NCI-H226 (cell line): ENCODE data around the gene STH.

ENCODE experiments used
- DNase-seq: peaks from one replicate; pipeline ENCODE4 v3.0.0-alpha.2; 2015

Gene STH

DNA sequence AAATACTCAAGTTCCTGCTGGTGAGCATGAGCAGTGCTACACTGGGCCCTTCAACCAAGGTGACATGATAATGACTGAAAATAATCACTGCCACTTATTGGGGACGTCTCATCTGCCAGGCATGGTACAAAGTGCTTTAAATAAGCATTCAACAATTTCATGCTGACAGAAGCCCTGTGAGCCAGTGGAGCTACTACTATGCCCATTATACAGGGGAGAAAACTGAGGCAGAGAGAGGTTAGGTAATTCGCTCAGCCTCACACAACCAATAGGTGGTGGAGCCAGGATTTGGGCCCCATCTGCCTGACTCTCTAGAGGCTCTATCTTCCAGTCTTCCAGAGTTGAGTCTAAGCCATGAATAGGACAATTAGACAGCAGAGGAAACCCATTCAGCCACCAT is 30.3 kb upstream of the STH start:
- no peak for DNase-seq

DNA sequence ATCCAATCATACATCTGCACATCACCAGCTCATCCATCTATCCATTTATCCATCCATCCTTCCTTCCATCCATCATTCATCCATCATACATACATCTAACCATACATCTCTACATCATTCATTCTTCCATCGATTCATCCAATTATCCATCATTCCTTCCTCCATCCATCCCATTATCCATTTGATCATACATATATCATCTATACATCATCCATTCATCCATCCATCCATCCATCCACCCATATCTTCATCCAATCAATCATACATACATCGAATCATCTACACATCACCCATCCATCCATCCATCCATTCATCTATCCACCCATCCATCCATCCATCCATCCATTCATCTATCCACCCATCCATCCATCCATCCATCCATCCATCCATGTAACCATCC is 29.3 kb upstream of the STH start:
- no peak for DNase-seq

DNA sequence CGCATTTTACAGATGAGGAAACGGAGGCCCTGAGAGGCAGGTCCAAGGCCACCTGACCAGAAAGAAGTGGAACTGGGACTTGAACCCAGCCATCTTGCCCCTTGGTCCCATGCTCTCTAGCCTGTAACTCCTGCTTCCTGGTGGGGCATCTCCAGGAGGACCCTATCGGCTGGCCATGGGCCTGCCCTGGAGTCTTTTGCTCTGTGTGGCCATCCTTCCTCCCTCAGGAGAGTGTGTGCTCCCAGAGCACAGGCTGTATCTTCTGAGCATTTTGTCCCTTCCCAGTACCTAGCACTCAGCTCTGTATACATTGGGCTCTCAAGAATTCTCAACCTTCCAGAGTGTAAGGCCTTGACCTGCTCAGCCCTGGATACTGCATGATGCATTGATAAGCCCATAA is 28.4 kb upstream of the STH start:
- DNase-seq, result no peak

DNA sequence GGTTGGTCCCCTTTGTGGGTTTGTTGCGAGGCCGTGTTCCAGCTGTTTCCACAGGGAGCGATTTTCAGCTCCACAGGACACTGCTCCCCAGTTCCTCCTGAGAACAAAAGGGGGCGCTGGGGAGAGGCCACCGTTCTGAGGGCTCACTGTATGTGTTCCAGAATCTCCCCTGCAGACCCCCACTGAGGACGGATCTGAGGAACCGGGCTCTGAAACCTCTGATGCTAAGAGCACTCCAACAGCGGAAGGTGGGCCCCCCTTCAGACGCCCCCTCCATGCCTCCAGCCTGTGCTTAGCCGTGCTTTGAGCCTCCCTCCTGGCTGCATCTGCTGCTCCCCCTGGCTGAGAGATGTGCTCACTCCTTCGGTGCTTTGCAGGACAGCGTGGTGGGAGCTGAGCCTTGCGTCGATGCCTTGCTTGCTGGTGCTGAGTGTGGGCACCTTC is 27.3 kb upstream of the STH start:
- DNase-seq, result no peak

DNA sequence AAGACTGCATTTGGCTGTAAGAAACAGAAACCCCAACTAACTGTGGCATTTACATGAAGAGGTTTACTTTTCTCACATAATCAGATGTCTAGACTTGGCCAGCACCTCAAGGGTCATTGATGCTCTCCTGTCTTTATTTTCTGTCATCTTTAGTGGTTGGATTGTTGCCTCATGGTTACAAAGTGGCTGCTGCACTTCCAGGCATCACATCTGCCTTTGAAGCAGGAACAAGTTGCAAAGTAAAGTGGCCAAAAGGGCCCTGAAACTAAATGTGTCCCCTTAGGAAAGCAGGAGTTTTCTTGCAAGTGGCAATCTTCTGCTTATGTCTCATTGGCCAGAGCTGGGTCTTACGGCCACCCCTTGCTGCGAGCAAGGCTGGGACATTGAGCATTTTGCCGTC is 26.5 kb upstream of the STH start:
- no peak for DNase-seq

DNA sequence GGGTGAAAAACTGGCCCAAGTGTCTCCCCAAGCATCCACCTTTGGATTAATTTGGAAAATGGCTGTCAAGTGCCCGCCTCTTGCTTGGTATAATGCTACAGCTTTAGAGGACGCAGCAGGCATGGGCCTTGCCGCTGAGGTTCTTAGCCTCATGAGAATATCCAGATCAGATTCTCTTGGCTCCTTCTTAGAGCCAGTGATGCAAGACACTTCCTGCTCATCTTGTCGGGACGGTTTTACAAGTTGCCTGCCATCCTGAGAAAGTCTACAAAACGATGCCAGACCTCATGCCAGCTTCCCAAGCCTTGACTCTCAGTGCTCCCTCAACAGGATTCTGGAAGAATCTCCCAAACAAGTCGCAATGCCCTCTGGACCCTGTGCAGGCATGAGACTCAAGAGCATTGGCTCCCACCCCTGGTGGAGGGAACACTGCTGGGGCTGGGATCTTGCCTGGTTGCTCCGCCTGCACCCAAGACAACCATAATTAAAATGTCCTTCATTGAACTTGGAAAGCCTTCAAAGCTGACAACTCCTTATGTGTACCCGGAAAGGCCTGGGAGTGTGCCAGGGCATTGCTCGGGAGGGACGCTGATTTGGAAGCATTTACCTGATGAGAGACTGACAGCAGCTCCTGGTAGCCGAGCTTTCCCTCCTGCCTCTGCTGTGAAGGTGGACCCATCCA is 25.8 kb upstream of the STH start:
- DNase-seq, result no peak

DNA sequence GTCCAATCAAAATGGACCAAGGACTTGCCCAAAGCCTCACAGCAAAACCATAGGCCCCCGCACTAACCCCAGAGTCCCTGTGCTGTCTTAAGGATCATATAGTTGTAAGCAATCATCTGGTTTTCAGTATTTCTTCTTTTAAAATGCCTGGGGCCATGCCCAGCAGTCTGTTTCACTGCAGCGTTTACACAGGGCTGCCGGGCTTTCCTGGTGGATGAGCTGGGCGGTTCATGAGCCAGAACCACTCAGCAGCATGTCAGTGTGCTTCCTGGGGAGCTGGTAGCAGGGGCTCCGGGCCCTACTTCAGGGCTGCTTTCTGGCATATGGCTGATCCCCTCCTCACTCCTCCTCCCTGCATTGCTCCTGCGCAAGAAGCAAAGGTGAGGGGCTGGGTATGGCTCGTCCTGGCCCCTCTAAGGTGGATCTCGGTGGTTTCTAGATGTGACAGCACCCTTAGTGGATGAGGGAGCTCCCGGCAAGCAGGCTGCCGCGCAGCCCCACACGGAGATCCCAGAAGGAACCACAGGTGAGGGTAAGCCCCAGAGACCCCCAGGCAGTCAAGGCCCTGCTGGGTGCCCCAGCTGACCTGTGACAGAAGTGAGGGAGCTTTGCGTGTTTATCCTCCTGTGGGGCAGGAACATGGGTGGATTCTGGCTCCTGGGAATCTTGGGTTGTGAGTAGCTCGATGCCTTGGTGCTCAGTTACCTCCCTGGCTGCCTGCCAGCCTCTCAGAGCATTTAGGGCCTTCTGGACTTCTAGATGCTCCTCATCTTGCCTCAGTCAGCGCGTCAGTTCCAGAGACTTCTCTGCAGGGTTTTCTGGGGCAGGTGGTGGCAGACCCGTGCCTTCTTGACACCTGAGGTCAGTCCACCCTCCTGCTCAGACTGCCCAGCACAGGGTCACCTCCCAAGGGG is 24.8 kb upstream of the STH start:
- DNase-seq, result no peak

DNA sequence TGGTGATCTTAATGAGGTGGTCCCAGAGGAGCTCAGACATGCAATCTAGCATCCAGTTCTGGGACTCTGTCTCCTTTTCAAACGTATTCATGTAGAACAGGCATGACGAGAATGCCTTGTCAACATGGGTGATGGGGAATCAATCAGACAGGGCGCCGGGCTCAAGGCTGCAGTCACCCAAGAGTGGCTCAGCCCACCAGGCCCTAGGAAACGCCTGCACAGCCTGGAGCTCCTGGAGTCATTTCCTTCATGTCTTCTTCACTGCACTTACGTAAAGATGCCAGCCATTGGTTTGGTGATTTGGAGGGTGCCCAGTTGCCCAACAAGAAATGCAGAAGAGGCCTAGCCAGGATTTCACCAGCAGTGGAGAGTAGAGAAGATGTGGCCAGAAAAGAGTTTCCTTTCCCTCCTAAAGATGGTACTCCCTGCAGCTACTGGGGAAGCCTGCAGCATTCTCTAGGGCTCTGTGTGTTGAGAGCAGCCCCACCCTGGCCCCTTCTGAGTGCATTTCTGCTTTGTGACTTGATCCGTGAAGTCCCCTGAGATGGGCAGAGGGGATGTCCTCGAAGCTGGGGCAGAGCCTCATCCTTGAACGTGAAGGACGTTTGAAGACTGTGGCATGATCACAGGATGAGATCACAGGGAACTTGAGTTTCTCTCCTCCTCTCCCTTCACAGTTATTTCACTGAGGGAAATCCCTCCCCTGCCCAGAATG is 24.0 kb upstream of the STH start:
- no peak for DNase-seq

DNA sequence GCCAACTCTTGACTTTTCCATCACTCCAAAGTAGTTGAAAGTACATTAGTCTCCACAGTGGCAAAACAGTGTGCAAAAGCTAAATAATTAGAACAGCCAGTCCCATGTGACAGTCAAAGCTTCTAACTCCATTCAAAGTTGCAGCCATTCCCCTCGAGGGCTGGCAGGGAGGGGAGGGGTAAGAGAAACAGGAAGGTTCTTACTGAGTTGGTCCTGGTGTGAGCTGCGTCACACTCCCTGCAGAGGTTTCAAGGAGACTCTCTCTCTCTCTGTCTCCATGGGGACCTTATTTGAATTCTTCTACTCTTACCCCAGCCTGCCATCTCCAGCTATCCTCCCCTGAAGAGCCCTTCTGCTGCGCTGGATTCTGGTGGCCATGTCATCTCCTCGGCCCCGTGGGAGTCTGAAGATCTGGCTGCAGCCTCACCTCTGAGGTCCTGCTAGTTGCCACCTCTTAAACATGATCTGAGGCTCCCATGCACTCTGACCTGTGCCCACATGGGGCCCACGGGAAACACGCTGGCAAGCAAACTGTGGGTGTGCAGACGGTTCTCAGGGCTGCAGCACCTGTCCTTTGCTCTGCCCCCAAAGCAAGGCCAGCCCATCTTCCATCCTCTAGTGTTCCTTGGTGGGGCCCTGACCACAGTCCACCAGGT is 23.3 kb upstream of the STH start:
- no peak for DNase-seq

DNA sequence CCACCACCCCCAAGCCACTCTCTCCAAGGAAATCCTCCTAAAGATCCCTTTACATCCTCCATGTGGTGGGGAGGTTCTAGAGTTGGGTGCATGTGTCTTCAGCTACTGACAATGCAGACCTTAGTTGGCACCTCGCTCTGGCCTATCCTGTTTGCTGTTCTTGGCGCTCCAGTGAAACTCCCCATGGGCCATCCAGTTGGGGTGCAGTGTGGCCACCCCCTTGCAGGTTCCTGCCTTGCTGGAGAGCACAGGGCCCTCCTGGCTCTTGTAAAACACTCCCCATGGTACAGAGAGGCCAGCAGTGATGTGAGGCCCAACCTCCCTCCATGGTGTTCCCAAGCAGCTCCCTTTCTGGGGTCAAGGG is 22.7 kb upstream of the STH start:
- DNase-seq, result no peak

DNA sequence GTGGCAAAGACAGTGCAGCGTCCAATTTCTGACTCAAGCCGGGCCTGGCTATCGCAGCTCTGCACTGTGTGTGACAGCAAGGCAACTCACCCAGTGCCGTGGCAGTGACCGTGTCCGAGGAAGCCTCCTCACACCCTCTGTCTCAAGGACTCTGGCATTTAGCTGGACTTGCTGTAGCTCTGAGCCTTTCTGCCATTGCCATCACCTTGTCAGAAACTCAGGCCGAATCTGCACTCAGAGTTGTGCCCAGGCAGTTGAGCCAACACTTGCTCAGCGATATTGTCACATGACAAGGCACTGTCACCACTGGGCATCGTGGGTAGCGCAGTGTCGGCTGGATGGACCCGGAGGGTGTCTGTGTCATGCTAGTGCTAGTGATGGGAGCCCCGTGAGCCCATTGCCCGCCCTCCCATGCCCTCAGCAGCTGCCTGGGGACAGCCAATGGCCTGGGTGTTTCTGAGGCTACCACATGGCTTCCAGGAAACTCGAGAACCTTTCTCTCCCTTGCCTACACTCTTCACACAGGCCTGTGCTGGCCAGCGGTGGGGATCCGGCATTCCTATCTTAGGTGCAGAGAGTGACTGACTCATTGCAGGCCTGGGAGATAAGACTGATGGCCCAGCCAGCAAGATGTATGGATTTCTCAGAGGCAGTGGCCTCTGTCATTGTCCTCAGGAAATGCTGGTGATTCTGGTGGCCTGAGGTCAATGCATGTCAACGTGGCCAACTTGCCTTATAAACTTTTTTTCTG is 22.1 kb upstream of the STH start:
- DNase-seq, result peak; percentile 58

DNA sequence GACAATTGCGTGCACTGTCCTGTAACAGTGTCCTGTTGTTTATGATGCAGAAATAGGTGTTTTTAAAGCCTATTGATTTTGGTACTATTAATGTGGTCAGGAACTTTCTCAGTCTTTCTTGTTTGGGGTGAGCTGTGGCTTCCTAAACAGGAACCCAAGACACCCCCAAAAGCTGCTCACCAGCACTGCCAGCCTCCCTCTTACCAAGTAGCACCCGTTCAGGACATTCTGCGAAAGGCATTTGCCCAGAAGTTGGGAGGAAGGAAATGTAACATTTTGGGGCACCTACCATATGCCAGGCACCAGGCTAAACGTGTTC is 21.6 kb upstream of the STH start:
- no peak for DNase-seq

DNA sequence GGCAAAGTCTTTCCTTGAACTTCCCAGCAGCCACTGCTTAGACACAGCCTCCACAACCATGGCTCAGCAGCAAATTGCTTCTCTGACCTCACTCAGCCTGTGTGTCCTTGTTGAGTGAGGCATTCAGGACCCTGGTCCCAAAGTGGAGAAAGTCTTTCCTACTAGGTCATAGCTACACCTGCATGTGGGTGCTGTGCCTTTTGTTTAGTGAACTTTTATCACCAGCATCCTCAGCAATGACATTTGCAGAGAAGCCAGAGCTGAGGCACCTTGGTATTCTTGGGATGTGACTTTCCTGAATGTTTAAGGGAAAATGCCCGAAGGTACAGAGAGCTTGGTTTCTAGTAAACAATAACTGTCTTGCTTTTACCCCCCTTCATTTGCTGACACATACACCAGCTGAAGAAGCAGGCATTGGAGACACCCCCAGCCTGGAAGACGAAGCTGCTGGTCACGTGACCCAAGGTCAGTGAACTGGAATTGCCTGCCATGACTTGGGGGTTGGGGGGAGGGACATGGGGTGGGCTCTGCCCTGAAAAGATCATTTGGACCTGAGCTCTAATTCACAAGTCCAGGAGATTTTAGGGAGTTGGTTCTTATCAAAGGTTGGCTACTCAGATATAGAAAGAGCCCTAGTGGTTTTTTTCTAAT is 20.9 kb upstream of the STH start:
- DNase-seq, result no peak

DNA sequence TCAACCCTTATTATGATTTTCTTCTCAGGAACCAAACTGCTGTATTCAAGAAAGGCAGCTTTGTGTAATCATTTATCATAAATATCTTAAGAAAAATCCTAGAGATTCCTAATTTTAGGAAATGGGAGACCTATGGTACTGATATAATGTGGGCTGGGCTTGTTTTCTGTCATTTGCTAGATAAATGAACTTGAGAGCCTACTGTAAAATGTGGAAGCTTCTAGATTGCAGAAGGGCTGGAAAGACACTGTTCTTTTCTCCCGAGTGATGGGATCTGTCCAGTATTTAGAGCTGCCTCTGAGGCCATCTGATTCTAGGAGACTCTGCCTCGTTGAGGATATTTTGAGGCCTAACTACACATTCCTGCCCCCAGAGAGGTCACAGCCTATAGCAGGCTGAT is 19.9 kb upstream of the STH start:
- no peak for DNase-seq

DNA sequence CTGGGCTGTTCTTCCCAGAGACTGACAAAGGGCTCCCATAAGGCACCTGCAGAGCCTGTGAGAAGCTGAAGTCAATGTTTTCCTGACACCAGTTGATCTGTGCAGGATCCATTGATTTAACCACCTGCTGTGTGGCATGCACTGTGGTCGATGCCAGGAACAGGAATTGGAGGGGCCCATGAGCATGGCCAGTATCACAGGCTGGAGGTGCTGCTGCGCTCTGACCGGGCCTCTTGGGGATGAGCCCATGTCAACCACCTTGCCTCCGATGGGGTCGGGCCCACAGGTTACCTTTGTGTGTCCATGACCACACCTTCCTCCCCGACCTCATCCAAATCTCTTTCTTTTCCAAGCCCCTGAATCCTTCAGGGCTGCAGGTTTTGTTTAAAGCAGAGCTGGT is 18.2 kb upstream of the STH start:
- DNase-seq, result no peak

DNA sequence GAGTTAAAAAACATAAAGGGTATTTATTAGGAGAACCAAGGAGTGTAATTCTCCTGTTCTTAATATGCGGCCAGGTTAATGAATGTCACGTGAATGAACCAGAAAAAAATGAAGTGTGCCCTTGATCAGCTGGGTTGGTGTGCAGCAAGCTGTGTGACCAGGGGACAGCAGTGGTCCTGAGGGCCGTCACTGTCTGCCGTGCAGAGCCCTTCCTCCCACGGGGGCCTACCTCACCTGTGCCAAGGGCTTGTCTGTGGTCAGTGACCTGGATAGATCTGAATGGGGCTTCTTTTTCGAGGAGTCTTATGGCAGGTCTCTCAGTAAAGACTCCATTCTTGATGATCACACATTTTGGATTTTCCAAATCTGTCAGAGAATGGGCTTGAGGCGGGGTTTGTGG is 17.7 kb upstream of the STH start:
- no peak for DNase-seq

DNA sequence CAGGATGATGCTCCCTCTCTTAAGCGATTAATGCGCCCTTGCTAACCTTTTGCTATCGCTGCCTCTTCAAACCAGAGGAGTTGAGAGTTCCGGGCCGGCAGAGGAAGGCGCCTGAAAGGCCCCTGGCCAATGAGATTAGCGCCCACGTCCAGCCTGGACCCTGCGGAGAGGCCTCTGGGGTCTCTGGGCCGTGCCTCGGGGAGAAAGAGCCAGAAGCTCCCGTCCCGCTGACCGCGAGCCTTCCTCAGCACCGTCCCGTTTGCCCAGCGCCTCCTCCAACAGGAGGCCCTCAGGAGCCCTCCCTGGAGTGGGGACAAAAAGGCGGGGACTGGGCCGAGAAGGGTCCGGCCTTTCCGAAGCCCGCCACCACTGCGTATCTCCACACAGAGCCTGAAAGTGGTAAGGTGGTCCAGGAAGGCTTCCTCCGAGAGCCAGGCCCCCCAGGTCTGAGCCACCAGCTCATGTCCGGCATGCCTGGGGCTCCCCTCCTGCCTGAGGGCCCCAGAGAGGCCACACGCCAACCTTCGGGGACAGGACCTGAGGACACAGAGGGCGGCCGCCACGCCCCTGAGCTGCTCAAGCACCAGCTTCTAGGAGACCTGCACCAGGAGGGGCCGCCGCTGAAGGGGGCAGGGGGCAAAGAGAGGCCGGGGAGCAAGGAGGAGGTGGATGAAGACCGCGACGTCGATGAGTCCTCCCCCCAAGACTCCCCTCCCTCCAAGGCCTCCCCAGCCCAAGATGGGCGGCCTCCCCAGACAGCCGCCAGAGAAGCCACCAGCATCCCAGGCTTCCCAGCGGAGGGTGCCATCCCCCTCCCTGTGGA is 16.0 kb upstream of the STH start:
- DNase-seq, result no peak

DNA sequence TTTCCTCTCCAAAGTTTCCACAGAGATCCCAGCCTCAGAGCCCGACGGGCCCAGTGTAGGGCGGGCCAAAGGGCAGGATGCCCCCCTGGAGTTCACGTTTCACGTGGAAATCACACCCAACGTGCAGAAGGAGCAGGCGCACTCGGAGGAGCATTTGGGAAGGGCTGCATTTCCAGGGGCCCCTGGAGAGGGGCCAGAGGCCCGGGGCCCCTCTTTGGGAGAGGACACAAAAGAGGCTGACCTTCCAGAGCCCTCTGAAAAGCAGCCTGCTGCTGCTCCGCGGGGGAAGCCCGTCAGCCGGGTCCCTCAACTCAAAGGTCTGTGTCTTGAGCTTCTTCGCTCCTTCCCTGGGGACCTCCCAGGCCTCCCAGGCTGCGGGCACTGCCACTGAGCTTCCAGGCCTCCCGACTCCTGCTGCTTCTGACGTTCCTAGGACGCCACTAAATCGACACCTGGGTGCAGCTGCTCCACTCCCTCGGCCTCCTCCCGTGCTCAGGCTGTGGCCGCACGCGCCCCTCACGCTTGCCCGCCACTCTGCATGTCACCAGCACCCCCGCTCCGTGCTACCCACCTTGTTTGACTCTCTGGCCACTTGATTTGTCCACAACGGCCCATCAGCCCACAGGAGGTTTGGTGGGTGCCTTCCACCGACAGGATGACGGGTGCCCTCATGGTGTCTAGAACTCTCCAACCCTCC is 15.3 kb upstream of the STH start:
- no peak for DNase-seq

DNA sequence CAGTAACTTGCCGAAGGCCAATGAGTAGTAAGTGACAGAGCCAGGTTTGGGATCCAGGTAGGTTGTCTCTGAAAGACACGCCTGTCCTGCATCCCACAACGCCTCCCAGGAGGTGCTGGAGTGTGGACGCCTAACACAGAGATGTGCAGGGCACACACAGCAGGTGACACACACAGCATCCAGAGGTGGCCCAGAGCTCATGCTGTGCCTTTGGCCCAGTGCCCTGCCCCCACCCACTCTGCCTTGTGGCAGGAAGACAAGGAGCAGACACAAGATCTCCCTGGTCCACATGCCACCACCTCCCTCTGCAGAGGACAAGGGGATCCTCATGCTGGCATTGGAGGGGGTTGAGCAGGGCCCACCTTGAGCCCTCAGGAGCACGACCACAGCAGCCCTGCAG is 14.7 kb upstream of the STH start:
- no peak for DNase-seq

DNA sequence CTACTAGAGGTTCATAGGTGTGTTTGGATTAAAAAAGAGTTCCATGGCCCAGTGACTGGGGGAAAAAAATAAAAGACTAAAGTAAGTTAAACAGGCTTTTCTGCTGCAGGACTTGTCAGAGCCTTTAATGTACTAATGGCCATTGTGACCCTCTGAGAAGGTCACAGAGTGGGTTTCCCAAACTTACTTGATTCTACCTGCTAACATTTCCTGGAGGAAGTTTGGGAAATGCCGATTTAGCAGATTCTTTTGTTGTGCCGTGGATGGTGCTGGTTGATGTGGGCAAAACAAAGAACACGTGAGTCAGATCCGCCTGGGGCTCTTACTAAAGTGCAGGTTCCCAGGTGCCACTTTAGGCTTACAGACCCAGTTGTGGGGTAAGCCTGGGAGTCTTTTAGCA is 13.6 kb upstream of the STH start:
- no peak for DNase-seq

DNA sequence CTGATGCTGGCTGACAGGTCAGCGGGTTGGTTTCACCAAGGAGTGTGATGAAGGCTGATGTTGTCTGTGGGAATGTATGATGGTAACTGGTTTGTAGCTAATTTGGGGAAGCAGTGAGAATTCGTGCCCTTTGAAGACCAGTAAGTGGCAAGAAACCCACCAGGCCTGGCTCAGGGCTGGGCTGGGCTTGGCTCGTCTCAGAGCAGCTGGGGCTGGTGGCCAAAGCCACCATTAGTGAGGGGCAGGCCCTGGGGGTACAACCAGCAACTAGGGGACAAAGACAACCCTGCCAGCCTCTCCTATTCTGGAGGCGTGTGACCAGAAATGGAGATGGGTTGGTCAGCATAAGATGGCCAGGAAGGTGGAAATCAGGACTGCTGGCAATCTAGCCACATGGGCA is 13.0 kb upstream of the STH start:
- DNase-seq, result no peak
